ENCODE measurements around the gene GPC5.
"Not testable (repeated sequence)": the region's sequence is repeated elsewhere in the genome, so short reads cannot be mapped to it uniquely, and the experiment has no call there.

GPC5 gene

GRCh38 chr13:91398413-91399188 lies at the start of gene GPC5:
GPC5 (plus strand) TSS chr13:91398621.
- DNase-seq (ENCODE audit: low read depth) = peak; percentile 86

GRCh38 chr13:91348906-91349435 lies 49.5 kb upstream of the GPC5 start:
- peak; percentile 89 for DNase-seq (ENCODE audit: low read depth)

GRCh38 chr13:91349992-91350911 lies 48.2 kb upstream of the GPC5 start:
- DNase-seq (ENCODE audit: low read depth) = no peak

DNA sequence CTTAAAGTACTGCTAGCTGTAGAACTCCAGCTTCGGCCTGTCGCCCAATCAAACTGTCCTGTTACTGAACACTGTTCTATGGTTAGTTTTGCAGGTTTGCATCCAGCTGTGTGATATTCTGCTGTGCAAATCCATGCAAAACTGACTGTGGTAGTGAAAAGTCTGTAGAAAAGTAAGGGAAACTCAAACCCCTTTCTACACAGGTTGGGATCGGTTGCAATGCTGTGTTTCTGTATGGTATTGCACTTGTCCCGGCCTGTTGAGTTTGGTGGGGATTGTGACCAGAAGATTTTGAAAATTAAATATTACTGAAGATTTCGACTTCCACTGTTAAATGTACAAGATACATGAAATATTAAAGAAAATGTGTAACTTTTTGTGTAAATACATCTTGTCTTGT lies 47.3 kb upstream of the GPC5 start:
- no peak for DNase-seq (ENCODE audit: low read depth)

DNA sequence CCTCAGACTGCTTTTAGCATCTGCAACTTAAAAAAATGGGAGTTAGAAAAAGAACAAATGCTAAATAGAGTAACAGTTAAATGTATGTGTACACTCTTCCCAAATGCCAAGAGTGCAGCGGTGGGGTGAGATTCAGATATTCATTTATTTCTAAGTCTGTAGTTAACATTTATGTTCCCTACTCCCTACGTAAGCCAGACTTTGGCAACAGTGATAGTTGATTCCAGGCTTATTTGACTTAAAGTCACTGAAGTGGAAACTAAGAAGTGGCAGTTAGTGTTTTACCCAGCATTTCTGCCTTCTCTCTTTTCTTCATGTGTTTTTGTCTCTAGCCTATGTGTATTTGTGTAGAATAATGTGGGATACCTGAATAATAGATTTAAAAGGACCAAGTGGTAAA lies 46.4 kb upstream of the GPC5 start:
- no peak for DNase-seq (ENCODE audit: low read depth)

DNA sequence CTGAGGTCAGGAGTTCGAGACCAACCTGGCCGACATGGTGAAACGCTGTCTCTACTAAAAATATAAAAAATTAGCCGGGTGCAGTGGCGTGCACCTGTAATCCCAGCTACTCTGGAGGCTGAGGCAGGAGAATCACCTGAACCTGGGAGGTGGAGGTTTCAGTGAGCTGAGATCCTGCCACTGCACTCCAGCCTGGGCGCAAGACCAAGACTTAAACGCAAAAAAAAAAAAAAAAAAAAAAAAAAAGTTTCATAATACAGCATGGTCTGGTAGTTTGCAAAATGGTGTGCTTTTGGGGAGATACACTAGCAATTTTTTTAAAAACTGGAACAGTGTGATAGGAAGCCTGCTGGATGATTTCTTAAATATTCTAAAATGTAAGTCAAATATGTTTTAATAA lies 45.5 kb upstream of the GPC5 start:
- DNase-seq (ENCODE audit: low read depth) = not testable (repeated sequence)

DNA sequence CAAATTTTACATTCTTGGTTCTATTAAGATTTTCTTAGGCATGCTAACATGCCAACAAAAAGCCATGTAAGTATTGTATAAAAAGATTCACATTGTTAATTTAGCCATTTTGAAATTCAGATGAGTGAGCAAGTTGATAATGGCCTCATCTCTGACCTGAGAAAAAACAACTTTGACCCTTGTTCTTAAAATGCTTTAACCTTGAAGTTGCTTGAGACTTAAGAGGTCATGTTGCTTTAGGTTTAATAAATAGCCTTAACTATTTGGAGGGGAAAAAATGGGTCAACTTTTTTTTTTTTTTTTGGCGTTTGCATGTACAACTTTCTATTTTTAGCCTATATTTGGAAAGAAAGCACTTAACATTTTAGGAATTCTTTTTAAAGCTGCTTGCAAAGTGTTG lies 44.9 kb upstream of the GPC5 start:
- no peak for DNase-seq (ENCODE audit: low read depth)

GRCh38 chr13:91355099-91355825 lies 43.2 kb upstream of the GPC5 start:
- no peak for DNase-seq (ENCODE audit: low read depth)

GRCh38 chr13:91355826-91356710 lies 42.4 kb upstream of the GPC5 start:
- DNase-seq (ENCODE audit: low read depth) = no peak

DNA sequence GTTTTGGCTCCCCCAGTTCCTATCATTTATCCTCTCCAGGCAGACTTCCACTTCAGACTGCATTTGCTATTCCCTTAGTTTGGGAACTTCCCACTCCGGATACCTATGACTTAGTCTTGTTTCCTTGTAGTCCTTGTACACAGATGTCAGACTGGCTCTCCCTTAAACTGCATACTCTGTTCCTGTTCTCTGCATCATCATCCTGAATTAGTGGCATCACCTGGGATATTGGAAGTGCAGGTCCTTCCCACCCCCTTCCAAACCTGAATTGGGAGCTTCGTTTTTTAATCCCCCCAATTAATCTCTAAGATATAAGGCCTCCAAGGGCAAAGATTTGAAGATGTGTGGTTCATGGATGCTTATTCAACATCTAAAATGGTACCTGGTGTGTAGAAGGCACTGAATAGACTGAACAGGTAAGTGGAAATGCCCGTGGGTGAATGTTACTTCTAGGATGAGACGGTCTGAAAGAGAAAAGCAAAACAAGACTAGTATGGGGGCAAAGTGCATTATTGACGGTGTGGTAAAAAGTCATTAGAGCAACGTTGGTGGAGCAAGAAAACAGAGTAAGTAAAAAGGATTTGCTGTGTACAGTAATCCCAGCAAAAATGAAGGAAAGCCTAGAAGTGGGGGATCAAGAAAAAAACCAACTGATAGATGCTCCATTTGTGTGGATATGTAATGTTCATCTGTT lies 41.4 kb upstream of the GPC5 start:
- DNase-seq (ENCODE audit: low read depth) = no peak

DNA sequence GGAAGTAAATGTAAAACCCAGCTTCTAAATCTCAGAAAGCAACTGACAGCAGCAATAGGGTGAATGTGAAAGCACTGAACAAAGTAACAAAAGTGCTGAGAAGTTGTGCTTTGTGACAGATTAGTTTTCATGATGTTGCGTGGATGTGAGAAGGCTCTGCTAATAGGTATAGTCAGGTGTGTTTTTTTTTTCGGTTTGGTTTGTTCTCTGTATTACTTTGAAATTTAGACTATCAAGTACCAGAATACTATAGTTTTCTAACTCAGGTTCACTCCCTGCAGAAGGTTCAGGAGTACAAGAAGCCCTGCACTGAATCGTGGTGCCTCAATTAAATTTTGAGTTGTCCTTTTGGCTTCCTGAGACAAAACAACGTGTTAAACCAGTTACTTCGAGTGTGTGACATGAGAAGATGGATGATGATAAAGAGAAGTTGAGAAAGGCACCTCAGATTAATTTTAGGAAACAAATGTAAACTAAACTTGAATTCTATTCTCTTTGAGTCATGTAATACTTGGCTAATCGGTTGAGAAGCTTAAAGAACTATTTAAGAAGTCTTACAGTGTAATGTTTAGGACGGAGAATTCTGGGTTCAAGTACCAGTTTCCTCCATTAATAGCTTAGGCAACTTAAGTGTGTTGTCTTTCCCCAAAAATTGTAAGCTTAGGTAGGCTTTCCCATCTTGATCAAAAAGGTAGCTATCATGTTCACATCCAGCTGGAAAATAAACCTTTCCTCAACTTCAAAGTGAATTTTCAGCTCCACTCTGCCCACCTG lies 40.6 kb upstream of the GPC5 start:
- DNase-seq (ENCODE audit: low read depth) = no peak

- no peak for DNase-seq (ENCODE audit: low read depth)
These were observed 40.0 kb upstream of the GPC5 start for GRCh38 chr13:91358387-91358782.

DNA sequence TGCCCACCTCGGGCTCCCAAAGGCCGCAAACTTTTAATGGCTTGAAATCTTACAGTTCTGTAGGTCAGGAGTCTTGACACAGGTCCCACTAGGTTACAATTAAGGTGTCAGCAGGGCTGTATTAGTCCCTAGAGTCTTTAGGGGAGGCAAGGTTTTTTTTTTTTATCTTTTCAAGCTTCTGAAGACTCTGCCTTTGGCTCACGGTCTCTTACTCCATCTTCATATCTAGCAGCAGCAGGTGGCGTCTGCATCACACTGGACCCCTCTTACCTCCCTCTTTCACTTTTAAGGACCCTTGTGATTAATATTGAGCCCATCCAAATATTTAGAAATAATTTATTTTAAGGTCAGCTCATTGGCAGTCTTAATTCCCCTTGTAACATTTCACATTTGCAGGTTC lies 39.3 kb upstream of the GPC5 start:
- DNase-seq (ENCODE audit: low read depth) = no peak

DNA sequence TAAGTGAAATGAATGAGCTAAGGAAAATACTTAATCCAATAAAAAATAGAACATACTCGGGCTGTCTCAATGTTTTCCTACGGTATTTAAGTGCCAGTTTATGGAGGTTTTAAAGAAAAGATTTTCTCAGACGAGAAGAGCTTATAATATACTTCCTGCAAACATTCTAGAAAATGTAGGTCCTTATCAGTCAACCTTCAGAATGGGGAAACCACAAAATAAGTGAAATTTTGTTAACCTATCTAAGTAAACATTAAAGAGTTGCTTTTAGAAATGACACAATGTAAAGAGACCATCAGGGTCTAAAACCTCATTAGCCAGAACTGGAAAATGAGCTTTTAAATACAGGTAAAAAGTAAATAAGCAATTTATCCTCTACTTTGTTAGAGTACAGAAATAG lies 38.8 kb upstream of the GPC5 start:
- no peak for DNase-seq (ENCODE audit: low read depth)

DNA sequence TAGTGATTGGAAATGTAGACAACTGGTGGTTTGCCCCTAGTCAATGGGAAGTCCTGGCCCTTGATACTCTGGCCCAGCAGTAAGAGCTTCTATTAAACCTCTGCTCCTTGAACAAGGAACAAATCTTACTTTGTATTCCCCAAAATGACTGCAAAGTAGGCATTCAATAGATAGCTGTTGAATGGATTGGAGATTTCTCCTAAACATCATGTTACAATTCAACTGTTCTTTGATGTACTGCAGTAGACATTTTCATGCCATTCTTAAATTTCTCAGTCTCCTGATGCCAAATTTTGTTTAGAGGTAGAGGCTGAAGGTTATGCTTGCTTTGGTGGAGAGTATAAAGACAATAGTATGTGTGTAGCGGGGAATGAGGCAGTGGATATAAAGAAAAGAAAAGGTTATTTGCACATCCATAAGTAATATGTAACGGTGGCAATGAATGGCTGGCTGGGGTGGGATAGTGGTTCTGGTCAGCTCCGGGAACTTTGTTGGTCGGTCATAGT lies 38.1 kb upstream of the GPC5 start:
- no peak for DNase-seq (ENCODE audit: low read depth)

GRCh38 chr13:91361755-91362271 lies 36.6 kb upstream of the GPC5 start:
- DNase-seq (ENCODE audit: low read depth) = no peak

DNA sequence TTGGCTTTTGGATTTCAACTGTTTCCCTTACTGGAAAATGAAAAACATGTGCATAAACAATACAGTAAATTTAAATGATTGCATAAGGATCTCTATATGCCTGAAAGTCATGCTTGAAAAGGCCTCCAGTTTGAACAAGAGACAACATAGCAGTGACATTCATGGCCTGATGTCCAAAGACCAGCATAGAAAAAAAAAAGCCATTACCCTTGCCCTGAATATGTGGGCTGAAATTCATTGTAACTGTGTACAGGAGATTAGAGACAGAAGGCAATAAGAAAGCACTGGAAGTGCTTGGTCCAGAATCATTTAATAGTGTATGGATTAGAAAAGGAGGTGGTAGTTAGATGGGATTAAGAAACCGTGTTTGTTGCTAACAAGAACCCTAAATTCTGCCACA lies 35.5 kb upstream of the GPC5 start:
- DNase-seq (ENCODE audit: low read depth) = no peak

DNA sequence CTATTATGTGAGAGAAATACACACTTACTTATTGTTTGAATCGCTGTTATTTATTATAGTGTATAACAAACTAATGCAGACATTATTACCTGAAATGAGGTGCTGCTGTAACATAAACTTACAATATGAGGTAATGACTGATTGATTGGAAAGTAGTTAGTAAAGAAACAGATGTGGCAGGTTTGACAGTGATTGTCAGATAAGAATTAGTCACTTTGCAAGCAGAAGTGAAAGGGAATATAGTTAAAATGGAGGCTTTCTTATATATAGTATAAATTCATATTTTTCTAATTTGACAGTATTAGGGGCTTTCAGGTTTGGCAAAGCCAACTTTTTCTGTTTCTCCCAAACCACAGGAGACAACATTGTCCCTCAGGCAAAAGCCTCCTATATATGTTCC lies 30.3 kb upstream of the GPC5 start:
- DNase-seq (ENCODE audit: low read depth) = no peak

DNA sequence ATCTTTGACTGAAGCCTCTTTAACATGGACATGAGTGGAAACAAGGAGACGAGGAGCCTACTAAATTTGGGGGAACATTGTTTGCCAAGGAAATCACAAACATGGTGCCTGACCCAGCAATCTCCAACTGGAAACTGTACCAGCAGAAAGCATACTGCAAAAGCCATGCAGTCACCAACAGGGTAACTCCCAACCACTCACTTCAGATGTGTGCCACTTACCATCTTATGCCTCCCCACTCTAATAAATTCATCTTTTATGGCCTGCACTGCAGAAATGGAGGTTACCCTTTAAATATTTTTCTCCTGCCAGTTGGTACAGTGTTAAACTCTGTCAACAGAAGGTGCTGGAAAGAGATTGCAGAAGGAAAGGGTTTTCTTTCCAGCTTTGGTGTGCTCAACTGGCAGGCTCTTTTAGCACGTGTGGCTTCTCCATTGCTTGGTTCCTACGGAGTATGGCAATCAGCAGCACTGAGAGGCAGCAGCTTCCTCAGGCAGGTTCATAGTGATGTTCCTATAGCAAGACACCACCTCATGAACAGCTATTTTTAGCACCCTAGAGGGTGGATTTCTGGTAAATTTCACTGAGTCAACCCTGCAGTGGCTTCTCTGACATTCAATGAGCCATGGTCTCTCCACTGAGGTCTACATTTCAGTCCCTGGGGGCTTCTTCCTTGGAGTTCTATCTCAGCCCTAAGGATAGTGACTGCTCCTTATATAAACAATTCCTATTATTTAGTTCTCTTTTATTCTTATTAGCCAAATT lies 29.6 kb upstream of the GPC5 start:
- DNase-seq (ENCODE audit: low read depth) = no peak
